AG08395 (cell line): ENCODE results near the gene TMEM208.
A peak's percentile ranks its signal among the peaks of the same experiment; 100 is the strongest.

Experiments used
- DNase-seq: peaks from one replicate; pipeline ENCODE4 v3.0.0; 2012; ENCODE audit warnings: mixed read lengths, low spot score

The TMEM208 gene

DNA sequence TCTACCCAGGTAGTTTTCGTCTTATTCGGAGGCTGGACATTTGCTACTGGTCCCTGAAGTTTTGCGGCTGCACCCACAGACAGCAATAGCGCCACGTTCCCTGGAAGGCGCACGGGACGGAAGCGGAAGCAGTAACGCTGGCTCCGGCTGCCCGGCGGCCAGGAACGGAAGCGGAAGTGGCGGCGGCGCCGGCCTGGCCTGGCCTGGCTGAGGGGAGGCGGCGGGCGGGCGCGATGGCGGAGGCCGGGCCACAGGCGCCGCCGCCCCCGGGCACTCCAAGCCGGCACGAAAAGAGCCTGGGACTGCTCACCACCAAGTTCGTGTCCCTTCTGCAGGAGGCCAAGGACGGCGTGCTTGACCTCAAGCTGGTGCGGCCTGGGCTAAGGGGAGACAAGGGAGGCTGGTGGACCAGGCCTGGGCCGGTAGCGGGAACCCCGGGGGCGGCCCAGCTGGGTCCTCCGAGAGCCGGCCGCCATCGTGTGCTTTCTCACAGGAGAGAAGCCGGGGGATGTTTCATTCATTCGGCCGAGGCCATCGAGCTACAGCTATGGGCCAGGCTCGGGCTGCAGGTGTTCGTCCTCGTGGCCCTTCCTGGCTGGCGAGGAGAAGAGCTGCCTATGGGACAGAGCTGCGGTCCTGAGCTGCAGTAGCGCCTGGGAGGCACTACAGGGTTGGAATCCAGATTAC lies 34.8 kb upstream of the TMEM208 start, which contains the start of gene E2F4:
TSS of gene E2F4 (plus strand) at position 161 of the 687 bp plus-strand sequence. CDS start at position 234, 73 bp downstream.
- DNase-seq, result peak; percentile 94

DNA sequence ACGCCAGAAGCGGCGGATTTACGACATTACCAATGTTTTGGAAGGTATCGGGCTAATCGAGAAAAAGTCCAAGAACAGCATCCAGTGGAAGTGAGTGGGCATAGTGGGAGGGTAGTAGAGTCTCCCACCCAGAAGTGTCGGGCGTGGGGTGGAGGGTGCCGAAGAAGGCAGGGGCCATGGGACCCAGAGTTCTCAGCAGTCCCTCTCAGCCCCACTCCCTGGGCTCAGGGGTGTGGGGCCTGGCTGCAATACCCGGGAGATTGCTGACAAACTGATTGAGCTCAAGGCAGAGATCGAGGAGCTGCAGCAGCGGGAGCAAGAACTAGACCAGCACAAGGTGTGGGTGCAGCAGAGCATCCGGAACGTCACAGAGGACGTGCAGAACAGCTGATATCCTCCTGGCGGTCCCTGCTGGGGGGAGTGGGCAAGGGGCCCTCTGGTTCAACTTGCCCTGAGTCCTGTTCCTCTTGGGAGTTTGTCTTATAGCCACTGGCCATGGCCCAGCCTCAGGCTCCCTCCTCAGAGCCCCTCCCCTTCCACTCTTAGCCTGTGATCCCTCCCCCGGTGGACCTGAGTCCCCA lies 34.1 kb upstream of the TMEM208 start:
- no peak for DNase-seq

DNA sequence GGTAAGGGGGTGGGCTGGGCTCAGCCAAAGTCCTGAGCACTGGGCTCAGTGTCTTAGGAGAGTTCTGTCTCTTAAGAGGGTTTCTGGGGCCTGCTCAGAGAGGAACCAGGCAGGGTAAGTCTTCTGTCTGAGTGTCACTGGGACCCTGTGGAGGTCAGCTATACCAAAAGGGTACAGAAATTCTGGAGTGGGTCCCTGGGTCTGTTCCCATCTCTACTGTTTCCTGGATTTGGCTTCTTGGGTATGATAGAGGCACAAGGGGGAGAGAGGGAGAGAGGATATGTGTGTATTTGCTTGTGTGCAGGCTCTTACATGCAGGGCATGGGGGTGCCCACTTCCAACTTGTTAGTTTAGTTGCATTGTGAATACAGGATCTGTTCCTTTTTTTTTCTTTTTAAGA lies 33.4 kb upstream of the TMEM208 start:
- no peak for DNase-seq

DNA sequence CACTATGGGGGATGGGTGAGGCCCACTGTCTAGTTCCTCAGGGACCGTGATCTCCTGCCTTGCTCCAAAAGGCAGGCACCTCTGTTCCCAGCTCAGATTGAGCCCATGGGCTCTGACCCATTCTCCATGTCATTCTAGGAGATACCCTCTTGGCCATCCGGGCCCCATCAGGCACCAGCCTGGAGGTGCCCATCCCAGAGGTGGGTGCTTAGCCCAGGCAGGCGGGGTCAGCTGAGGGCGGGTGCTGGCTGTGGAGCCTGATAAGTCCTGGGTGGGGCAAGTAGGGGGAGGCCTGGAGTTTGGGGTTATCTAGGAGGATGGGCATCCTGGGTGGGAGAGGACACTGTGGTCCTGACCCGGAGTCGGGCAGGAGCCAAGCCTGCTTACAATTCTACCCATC lies 32.7 kb upstream of the TMEM208 start:
- no peak for DNase-seq

DNA sequence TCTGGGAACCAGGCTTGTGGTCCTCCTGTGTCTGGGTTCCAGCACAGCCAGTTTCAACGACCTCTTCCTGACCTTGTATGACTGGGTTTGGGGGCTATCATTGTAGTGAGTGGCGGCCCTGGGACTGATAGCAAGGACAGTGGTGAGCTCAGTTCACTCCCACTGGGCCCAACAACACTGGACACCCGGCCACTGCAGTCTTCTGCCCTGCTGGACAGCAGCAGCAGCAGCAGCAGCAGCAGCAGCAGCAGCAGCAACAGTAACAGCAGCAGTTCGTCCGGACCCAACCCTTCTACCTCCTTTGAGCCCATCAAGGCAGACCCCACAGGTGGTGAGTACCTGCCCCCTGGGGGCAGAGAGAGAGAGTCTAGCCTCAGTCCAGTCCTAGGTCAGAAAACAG lies 31.3 kb upstream of the TMEM208 start:
- no peak for DNase-seq

DNA sequence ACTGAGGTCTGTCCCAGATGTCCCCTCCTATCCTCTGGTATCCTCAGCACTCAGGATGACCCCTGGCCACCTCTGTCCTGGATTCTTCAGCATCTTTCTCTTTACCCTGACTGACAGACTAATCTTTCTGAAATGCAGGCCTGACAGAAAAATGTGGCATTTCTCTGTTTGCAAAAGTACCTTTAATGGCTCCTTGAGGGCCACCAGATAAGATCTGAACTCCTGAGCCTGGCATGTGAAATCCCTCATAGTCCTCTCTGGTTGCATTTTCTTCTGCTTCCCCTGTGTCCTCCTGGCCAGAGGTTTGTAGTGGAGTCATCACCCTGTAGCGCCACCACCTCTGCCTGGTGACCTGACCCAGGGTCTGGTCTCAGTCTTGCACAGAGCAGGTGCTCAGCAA lies 30.0 kb upstream of the TMEM208 start:
- no peak for DNase-seq

DNA sequence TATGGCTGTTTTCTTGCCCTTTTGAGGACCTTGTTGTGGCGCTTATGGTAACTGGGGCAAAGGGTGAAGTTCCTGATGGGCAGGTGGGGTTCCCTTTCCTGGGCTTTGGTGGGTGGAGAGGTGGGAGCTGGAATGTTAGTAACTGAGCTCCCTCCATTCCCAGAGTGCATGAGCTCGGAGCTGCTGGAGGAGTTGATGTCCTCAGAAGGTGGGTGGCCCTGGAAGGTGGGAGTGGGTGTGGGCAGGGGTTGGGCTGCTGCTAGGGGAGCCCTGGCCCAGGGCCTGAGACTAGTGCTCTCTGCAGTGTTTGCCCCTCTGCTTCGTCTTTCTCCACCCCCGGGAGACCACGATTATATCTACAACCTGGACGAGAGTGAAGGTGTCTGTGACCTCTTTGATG lies 29.2 kb upstream of the TMEM208 start:
- no peak for DNase-seq

DNA sequence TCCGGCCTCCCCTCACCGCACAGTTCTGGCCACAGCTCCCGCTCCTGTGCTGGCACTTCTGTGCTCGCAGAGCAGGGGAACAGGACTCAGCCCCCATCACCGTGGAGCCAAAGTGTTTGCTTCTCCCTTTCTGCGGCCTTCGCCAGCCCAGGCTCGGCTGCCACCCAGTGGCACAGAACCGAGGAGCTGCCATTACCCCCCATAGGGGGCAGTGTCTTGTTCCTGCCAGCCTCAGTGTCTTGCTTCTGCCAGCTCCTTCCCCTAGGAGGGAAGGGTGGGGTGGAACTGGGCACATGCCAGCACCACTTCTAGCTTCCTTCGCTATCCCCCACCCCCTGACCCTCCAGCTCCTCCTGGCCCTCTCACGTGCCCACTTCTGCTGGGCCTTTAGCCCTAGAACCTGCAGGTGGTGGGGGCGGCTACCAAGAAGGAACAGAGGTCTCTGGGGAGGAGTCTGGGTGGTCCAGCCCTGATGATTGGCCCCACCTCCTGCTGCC lies 28.6 kb upstream of the TMEM208 start:
- DNase-seq, result peak; percentile 73

DNA sequence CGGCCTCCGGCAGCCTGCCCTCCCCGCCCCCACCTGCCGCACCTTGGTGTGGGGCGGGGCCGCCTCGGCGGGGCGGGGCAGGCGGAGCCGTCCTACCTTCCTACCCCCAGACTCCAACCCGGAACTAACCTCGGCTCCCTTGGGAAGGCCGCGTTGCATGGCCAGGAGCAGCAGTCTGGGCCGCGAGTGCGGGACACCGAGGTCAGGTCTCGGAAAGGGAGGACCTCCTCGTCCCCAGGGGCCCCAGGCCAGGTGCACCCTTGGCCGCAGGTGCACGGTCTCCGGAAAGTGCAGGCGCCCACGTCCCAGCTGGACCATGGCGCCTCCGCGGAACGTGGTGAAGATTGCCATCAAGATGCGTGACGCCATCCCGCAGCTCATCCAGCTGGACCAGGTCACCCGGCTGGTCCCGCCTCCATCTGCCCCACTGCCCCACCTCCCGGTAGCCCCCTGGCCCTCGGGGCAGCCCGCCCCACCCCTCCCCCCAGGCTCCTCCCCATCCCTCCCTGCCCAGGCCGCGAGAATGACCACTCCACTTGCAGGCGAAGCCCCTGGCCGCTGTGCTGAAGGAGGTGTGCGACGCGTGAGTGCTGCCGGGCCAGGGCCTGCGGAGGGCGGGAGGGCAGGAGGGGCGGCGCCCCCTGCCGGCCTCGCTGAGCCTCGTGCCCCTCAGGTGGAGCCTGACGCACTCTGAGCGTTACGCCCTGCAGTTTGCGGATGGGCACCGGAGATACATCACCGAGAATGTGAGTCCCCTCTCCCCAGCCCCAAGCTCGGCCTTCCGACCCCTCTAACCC lies 27.7 kb upstream of the TMEM208 start, which contains the start of gene ELMO3:
TSS of gene ELMO3 (plus strand) at position 121 of the 797 bp plus-strand sequence. CDS start at position 317, 196 bp downstream.
- no peak for DNase-seq

DNA sequence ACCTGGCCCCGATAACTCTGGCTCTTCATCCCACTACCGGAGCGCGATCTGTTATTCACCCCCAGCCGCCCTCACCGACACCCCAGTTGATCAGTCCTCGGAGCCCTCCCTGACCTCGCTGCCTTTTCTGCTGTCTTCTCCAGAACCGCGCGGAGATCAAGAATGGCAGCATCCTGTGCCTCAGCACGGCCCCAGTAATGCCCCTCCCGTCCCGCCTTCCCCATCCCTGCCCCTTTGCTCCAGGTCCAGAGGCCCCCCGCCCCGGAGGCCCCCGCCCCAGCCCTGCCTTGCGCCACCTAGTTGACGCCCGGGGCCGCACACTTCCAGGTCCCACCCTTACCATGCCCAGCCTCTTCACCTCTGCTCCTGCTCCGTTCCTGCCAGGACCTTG lies 27.1 kb upstream of the TMEM208 start:
- no peak for DNase-seq

DNA sequence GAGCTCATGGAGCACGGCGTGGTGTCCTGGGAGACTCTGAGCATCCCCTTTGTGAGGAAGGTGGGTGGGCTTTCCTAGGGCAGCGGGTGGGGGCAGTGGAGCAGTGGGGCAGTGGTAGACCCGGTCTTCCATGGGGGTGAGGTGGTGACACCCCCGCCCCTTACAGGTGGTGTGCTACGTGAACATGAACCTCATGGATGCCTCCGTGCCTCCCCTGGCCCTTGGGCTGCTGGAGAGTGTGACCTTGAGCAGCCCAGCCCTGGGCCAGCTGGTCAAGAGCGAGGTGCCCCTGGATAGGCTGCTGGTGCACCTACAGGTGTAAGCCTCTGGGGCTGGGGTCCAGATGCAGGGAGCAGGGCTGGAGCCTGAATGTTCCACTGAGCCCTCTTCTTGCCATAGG lies 26.4 kb upstream of the TMEM208 start:
- no peak for DNase-seq

DNA sequence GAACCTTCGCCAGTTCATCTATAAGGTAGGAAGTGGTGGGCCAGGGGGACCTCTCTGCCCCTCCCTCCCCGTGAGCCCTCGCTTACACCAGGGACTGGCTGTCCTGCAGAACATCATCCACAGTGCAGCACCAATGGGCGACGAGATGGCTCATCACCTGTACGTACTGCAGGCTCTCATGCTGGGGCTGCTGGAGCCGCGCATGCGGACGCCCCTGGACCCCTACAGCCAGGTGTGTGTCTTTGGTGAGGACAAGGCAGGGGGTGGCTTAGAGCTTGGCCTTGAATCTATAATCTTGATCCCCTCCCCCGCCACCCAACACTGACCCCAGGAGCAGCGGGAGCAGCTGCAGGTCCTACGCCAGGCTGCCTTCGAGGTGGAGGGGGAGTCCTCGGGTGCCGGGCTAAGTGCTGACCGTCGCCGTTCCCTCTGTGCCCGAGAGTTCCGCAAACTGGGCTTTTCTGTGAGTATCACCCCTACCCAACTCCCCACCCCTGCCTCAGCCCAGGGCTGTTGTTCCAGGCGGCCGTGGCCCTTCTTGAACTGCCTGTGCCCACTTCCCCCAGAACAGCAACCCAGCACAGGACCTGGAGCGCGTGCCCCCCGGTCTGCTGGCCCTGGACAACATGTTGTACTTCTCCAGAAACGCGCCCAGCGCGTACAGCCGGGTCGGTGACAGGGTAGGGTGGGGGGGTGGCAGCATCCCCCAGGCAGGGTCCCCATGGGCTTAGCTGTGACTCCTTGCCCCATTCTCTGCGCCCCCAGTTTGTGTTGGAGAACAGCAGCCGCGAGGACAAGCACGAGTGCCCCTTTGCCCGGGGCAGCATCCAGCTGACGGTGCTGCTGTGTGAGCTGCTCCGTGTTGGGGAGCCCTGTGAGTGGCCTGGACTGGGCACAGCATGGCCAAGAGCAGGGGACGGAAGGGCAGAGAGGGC lies 25.3 kb upstream of the TMEM208 start:
- no peak for DNase-seq

DNA sequence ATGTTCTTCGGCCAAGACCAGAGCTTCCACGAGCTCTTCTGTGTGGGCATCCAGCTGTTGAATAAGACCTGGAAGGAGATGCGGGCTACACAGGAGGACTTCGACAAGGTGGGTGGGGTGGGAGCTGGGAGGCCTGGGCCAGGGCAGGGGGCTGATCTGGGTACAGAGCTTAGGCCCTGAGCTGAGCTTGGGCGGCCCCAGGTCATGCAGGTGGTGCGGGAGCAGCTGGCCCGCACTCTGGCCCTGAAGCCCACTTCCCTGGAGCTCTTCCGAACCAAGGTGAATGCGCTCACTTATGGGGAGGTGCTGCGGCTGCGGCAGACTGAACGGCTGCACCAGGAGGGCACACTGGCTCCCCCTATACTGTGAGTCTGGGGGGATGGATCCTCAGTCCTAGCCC lies 24.5 kb upstream of the TMEM208 start:
- DNase-seq, result no peak

DNA sequence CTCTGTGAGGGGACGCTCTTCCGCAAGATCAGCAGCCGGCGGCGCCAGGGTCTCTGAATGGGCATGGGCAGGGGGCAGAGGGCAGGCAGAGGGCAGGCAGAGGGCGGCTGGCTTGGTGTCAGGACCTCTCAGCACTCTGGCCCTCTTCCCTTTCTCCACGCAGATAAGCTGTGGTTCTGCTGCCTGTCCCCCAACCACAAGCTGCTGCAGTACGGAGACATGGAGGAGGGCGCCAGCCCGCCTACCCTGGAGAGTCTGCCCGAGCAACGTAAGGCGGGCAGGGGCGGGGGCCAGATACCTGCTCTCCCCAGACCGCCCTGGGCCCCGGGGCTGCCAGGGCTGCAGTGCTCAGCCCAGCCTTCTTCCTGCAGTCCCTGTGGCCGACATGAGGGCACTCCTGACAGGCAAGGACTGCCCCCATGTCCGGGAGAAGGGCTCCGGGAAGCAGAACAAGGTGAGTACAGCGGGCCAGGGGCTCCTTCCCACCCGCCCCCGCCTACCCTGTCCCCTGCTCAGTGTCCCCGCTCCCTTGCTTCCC lies 23.9 kb upstream of the TMEM208 start:
- no peak for DNase-seq

DNA sequence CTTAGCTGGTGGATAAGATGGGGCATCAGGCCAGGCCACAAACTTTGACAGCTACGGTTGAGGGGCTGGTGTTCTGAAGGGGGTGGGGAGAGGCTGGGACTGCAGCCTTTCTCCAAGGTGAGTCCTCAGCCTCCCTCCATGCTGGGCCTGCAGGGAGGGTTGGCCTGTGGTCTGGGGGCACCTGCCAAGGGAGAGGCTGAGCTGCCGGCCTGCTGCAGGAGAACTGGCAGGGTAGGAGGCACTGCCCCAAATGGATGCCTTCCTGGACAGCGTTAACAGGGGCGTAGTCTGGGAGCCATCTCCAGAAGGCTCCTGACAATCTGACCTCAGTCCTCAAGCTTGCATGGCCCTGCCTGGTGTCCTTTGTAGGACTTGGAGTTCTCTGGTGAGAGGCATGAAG lies 22.9 kb upstream of the TMEM208 start:
- no peak for DNase-seq

DNA sequence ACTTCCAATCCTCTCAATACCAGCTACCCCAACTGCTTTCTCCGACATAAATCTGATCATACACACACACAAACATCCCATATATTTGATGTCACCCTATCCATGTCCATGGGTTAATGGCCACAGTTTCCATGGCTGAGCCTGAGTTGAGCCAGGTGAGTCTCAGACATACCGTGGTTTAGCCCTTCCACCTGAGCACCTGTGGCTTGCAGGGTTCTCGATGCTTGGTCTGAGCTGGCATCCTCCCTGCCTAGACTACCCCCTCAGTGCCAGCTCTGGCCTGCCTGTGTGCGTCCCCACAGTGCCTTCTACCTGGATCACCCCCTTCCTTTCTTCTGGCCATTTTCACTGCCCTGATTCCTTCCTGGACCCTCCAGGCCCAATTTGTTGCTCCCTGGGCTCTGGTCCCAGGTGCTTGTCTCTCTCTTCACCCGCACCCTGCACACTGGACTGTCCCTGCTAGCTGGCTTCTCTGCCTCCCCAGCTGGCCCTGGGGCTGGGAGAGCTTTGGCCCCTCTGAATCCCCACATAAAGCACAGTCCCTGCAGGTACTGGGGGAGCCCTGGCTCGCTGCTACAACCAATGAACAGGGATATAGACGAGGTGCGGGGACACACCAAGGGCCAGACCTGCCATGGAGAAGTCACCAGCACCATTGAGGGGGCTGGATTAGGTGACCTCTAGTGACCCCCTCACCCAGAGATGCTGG lies 20.6 kb upstream of the TMEM208 start:
- DNase-seq, result no peak

DNA sequence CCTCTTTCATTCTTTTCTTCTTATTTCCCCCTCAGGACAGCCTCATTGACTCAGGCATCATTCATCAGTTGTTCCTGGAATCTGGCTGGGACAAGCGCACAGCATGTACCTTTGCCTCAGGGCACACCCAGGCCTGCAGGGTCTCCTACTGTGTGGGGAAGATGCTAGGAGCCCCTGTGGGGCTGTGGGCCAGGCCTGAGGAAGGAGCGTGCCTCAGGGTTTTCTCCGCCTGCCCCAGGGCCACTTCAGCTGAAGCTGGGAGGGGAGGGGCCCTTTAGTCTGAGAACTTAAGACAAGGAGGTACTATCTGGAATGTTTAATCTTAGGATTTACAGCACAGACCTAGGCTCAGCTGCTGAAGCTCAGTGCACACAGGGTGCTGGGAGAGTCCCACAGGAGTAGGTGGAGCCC lies 20.1 kb upstream of the TMEM208 start:
- DNase-seq, result no peak

DNA sequence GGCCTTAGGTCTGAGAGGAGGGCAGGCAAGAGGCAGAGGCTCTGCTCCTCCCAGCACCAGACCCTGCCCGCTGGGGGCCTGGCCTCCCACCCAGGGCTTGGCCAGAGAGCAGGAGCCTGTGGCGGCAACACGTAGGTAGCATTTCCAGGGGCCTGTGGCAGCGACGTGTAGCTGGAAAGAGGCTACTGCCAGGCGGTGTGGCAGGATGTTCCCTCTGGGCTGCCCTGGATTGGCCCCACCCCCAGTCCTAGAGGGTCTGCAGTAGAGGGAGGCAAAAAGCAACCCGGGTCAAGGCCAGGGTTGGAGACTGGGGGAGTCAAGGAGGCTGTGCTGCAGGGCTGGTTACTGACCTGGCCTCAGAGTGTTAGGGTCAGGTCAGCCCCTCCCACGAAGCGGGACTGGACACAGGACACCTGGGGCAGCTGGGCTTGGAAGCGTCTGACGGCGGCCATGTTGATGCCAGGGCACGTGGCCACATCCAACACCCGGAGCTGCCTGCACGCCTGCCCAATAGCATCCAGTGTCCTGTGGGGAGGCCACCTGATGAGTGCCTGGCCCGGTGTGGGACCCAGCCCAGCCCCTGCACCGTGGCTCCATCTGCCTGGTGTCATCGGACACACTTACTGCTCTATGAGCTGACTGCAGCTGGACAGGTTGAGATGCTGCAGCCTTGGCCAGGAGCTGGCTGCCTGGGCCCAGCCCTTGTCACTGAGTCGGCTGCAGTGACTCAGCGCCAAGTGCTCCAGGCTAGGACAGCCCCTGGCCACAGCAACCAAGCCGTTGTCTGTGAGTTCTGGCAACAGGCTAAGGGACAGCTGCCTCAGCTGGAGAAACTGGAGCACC lies 19.5 kb upstream of the TMEM208 start:
- peak; percentile 84 for DNase-seq

DNA sequence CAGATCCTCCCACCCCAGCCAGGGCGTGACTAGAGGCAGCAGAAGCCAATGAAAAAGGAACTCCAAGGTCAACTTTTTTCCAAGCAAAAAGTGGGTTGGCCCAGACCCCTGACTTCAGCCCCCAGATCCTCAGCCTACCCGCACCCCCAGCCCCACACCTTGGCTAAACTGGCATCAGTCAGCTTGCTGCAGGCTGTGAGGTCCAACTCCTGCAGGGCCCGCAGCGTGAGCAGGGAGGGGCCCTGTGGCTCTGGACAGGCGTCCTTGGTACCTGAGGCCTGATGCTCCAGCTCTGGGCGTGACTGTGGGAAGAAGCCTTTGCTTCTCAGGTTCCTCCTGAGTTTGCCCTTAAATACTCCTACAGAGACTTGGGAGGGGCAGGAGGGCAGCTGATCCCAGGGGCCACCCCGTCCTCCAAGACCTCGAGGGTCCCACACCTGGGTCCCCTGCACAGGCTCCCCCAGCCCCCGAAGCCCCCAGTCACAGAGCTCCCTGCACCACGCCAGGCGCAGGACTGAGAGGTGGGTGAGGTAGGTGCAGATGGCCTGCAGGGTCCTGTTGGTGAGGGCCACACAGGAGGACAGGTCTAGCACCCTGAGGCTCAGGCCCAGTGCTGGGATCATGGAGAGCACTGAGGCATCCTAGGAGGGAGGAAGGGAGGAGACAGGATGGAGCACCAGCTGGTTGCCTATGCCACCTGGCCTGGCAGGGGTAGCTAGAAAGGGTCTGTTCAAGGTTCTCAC lies 18.6 kb upstream of the TMEM208 start:
- no peak for DNase-seq
